Suprapubic skin (tissue), 4 donors: Measurements from ENCODE around the gene ARRB1.
A peak's percentile ranks its signal among the peaks of the same experiment; 100 is the strongest.

ENCODE experiments used
- EP300 ChIP-seq: sonication (generic); formaldehyde crosslinking; IDR thresholded peaks from one replicate; pipeline ENCODE4 v1.6.1; 2017; ENCODE audit warnings: antibody characterized with exemption
- POLR2A ChIP-seq, 2 donors: fragments of 450-650 bp; IDR thresholded peaks; one replicate each; pipeline ENCODE4 v1.6.1; 2017; ENCODE audit warnings: antibody characterized with exemption in 2 of 2, mild to moderate bottlenecking in 2 of 2, moderate library complexity in 2 of 2
- POLR2AphosphoS5 ChIP-seq, 3 donors: sonication (generic); formaldehyde crosslinking; IDR thresholded peaks; one replicate each; pipeline ENCODE4 v1.6.1; 2017; ENCODE audit warnings: antibody characterized with exemption in 3 of 3
- TF ChIP-seq, protein P1 (sequence below), 2 donors: fragments of 200-600 bp in 1 of 2; fragments of 450-650 bp in 1 of 2; sonication (generic) in 1 of 2; IDR thresholded peaks; one replicate each; pipeline ENCODE4 v1.5.1; 2016 to 2019; ENCODE audit warnings: antibody characterized with exemption in 2 of 2, mild to moderate bottlenecking in 1 of 2, moderate library complexity in 1 of 2

DNA sequence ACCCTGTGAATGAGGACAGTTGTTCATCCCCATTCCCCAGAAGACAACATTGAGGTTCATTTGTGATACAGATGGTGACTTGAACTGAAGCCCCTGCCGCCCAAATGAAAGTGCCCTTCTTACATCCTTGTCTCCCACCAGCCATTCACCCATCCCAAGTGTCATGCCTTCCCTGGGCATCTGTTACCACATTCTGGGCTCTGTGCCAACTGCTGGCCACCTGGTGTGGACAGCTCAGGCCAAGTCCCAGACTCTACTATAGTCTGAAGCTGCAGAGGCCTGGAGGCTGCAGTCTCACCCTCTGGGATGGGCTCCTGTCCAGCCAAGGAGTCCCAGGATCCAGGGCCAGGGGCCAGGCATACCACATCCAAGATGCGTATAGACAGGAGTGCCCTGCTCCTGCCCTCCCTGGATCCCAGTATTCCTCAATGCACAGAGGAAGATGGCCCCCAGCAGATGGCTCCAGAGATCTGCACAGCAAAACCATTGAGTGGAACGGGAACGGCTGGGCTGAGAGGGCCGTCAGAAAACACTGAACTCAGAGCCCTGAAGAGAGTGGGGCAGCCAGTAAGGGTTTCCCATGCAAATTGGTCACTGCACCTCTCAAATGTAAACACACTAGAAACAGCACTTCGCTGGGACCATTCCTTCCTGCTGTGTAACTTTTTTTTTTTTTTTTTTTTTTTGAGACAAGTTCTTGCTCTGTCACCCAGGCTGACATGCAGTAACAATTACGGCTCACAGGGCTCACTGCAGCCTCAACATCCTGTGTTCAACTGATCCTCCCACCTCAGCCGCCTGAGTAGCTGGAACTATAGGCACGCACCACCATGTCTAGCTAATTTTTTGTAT, 22.8 kb downstream of the ARRB1 start:
- TF ChIP-seq, protein P1, sequence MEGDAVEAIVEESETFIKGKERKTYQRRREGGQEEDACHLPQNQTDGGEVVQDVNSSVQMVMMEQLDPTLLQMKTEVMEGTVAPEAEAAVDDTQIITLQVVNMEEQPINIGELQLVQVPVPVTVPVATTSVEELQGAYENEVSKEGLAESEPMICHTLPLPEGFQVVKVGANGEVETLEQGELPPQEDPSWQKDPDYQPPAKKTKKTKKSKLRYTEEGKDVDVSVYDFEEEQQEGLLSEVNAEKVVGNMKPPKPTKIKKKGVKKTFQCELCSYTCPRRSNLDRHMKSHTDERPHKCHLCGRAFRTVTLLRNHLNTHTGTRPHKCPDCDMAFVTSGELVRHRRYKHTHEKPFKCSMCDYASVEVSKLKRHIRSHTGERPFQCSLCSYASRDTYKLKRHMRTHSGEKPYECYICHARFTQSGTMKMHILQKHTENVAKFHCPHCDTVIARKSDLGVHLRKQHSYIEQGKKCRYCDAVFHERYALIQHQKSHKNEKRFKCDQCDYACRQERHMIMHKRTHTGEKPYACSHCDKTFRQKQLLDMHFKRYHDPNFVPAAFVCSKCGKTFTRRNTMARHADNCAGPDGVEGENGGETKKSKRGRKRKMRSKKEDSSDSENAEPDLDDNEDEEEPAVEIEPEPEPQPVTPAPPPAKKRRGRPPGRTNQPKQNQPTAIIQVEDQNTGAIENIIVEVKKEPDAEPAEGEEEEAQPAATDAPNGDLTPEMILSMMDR (IDR thresholded peaks at IDR 0.05), result peak; percentile 54 to 60
- TF ChIP-seq POLR2AphosphoS5 (IDR thresholded peaks at IDR 0.05), result no peak
- TF ChIP-seq POLR2A (IDR thresholded peaks at IDR 0.05), result no peak
- no peak for TF ChIP-seq EP300
